HepG2 (cell line): ENCODE data around the gene SPAG9. TPM values are rescaled to one million over a fixed set of nuclear protein-coding genes. Genes with fewer than 3 reads are reported as not detected.

ENCODE experiments used
- ARID5B ChIP-seq: IDR thresholded peaks from 2 replicates; pipeline ENCODE4 v1.4.0; 2020; ENCODE audit warnings: mild to moderate bottlenecking, missing genetic modification reagents
- DMTF1 ChIP-seq: sonication (generic); formaldehyde crosslinking; IDR thresholded peaks from 2 replicates; pipeline ENCODE4 v1.4.0; 2020; ENCODE audit warnings: mild to moderate bottlenecking, missing genetic modification reagents
- DNMT3B ChIP-seq: conservative IDR thresholded peaks from 2 replicates; pipeline ENCODE4 v1.6.1; 2016; ENCODE audit warnings: missing biosample characterization, control low read depth
- FOXA3 ChIP-seq: IDR thresholded peaks from 2 replicates; pipeline ENCODE4 v1.6.1; 2016; ENCODE audit warnings: missing genetic modification reagents, missing compliant biosample characterization
- MTA1 ChIP-seq: sonication (generic); formaldehyde crosslinking; IDR thresholded peaks from 2 replicates; pipeline ENCODE4 v1.4.0; 2020; ENCODE audit warnings: missing genetic modification reagents, mild to moderate bottlenecking, borderline replicate concordance
- POGZ ChIP-seq: sonication (generic); formaldehyde crosslinking; IDR thresholded peaks from 2 replicates; pipeline ENCODE4 v1.4.0; 2020; ENCODE audit warnings: mild to moderate bottlenecking, missing genetic modification reagents
- RARA ChIP-seq: IDR thresholded peaks from 2 replicates; pipeline ENCODE4 v1.6.1; 2016; ENCODE audit warnings: missing genetic modification reagents, missing compliant biosample characterization
- SIN3A ChIP-seq: IDR thresholded peaks from 2 replicates; pipeline ENCODE4 v1.6.1; 2011; ENCODE audit warnings: low read depth, mild to moderate bottlenecking, control low read depth, low read length, borderline replicate concordance
- ZHX2 ChIP-seq, 2 experiments: sonication (generic) in 1 of 2; formaldehyde crosslinking in 1 of 2; IDR thresholded peaks; 2 replicates each; pipeline versions ENCODE4 v1.6.1 to v1.9.0; 2014 to 2022; ENCODE audit warnings: antibody characterized with exemption in 1 of 2, borderline replicate concordance in 1 of 2, inconsistent platforms in 1 of 2, low read depth in 1 of 2, missing genetic modification reagents in 1 of 2
- ZNF326 ChIP-seq: sonication (generic); formaldehyde crosslinking; IDR thresholded peaks from 2 replicates; pipeline ENCODE4 v1.4.0; 2020; ENCODE audit warnings: missing genetic modification reagents, borderline replicate concordance
- ZNF451 ChIP-seq: sonication (generic); formaldehyde crosslinking; IDR thresholded peaks from 2 replicates; pipeline ENCODE4 v1.5.0; 2020; ENCODE audit warnings: mild to moderate bottlenecking, missing genetic modification reagents
- ZNF766 ChIP-seq: sonication (generic); formaldehyde crosslinking; IDR thresholded peaks from 2 replicates; pipeline ENCODE4 v1.5.0; 2020; ENCODE audit warnings: missing genetic modification reagents, borderline replicate concordance
- ZNF839 ChIP-seq: sonication (generic); formaldehyde crosslinking; IDR thresholded peaks from 2 replicates; pipeline ENCODE4 v1.4.0; 2020; ENCODE audit warnings: missing genetic modification reagents, mild to moderate bottlenecking, borderline replicate concordance
- polyA plus RNA-seq, 8 experiments: library from polyadenylated mRNA; depleted of rRNA in 3 of 8; stranded (reverse) in 7 of 8; unstranded in 1 of 8; fragments of >200 nt; fragmentation: Illumina TruSeq in 4 of 8; extraction: Trizol in 4 of 8; gene quantifications; 2 replicates each; pipeline versions ENCODE4 v1.2.1 to v1.2.3, GENCODE V29; 2011 to 2016; ENCODE audit warnings: low read depth in 4 of 8, missing spikeins in 1 of 8, mixed read lengths in 1 of 8; ENCODE audit not compliant: insufficient read depth in 1 of 8
- total RNA-seq, 5 experiments: library from RNA; depleted of rRNA; stranded (reverse); fragments of >200 nt; fragmentation: Illumina TruSeq; extraction: Trizol; gene quantifications; 2 replicates each; pipeline ENCODE4 v1.2.3, GENCODE V29; 2016; ENCODE audit warnings: low read depth in 1 of 5
- TF ChIP-seq, protein P1 (sequence below): sonication (generic); formaldehyde crosslinking; IDR thresholded peaks from 2 replicates; pipeline ENCODE4 v1.5.0; 2020; ENCODE audit warnings: missing genetic modification reagents

Gene SPAG9
- total and polyA plus RNA-seq, 2 of the 13 experiments (the other 11 are each of a cell fraction or from before 2014, with no cell fraction given), result 43.2 to 78.6 TPM

GRCh38 chr17:51121620-51122472 is 1.2 kb upstream of the SPAG9 start (continued):
- TF ChIP-seq FOXA3 (CRISPR knock-in tag) (peak; percentile 28; the same call in 1 of the 2 replicates), DMTF1 (CRISPR knock-in tag) (no peak), ARID5B (CRISPR knock-in tag) (peak; percentile 82), ZNF839 (CRISPR knock-in tag) (no peak), SIN3A (peak; percentile 54; the same call in 1 of the 2 replicates), ZHX2 (IDR thresholded peaks at IDR 0.05; ENCODE audit: low read depth) (no peak; the same call in 1 of the 2 replicates), ZHX2 (CRISPR knock-in tag; IDR thresholded peaks at IDR 0.05; ENCODE audit: borderline replicate concordance) (no peak), ZNF451 (CRISPR knock-in tag) (peak; percentile 41; the same call in 1 of the 2 replicates), RARA (CRISPR knock-in tag) (0 out of 2 replicates have a peak, but pooled peaks have one; percentile 27), MTA1 (CRISPR knock-in tag) (peak; percentile 63; the same call in 1 of the 2 replicates), DNMT3B (no peak), ZNF766 (peak; percentile 91; the same call in 1 of the 2 replicates), POGZ (CRISPR knock-in tag) (no peak), ZNF326 (no peak)
- TF ChIP-seq, protein P1, sequence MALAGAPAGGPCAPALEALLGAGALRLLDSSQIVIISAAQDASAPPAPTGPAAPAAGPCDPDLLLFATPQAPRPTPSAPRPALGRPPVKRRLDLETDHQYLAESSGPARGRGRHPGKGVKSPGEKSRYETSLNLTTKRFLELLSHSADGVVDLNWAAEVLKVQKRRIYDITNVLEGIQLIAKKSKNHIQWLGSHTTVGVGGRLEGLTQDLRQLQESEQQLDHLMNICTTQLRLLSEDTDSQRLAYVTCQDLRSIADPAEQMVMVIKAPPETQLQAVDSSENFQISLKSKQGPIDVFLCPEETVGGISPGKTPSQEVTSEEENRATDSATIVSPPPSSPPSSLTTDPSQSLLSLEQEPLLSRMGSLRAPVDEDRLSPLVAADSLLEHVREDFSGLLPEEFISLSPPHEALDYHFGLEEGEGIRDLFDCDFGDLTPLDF (CRISPR knock-in tag), result no peak
